Spleen (tissue), 7 donors: ENCODE measurements around the gene ADAMTS17.

Source experiments
- POLR2A ChIP-seq, 3 donors: fragments of 450-650 bp; IDR thresholded peaks; one replicate each; pipeline ENCODE4 v1.5.1; 2017; ENCODE audit warnings: antibody characterized with exemption in 3 of 3, mild to moderate bottlenecking in 1 of 3
- TF ChIP-seq, protein P1 (sequence below), 11 experiments: fragments of 200-600 bp in 7 of 11; fragments of 450-650 bp in 4 of 11; sonication (generic) in 4 of 11; IDR thresholded peaks in 8 of 11; conservative IDR thresholded peaks in 3 of 11; 1 replicate in 7 of 11; 2 replicates in 4 of 11; pipeline versions ENCODE4 v1.4.0 to v1.8.0; 2016 to 2021; ENCODE audit warnings: antibody characterized with exemption in 11 of 11, inconsistent platforms in 4 of 11, mild to moderate bottlenecking in 1 of 11
- donor health status: DM: no; HTN: no; CAD: no; lungs with moderate emphysema.
- donor health status: DM: no; HTN: no; CAD: no.
- donor health status: DM: no; HTN: no; CAD: no.

DNA sequence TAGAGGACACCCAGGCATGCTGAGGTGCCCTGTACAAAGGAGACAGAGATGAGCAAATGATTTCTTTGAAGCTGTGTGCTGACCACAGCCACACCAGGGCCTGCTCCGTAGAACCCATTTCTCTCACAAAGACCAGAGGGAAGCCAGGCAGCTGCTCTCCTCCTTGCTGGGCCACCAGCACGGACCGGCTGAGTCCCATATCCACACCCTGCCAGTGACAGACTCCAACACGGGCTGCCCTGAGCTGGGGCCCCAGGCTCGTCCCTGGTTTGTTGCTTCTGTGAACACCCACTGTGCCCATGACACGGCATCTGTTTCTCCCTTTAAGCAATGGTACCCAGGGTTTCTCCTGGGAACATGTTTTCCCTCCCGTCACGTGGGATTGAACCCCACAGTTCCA, 284.5 kb downstream of the ADAMTS17 start:
- no peak for TF ChIP-seq POLR2A (IDR thresholded peaks at IDR 0.05)
- TF ChIP-seq, protein P1, sequence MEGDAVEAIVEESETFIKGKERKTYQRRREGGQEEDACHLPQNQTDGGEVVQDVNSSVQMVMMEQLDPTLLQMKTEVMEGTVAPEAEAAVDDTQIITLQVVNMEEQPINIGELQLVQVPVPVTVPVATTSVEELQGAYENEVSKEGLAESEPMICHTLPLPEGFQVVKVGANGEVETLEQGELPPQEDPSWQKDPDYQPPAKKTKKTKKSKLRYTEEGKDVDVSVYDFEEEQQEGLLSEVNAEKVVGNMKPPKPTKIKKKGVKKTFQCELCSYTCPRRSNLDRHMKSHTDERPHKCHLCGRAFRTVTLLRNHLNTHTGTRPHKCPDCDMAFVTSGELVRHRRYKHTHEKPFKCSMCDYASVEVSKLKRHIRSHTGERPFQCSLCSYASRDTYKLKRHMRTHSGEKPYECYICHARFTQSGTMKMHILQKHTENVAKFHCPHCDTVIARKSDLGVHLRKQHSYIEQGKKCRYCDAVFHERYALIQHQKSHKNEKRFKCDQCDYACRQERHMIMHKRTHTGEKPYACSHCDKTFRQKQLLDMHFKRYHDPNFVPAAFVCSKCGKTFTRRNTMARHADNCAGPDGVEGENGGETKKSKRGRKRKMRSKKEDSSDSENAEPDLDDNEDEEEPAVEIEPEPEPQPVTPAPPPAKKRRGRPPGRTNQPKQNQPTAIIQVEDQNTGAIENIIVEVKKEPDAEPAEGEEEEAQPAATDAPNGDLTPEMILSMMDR (IDR thresholded peaks at IDR 0.05 in 8 of 11, conservative IDR thresholded peaks at IDR 0.05 in 3 of 11): no peak
